HCT116 (cell line): ENCODE data around the gene ZFYVE1. TPM values are rescaled to one million over a fixed set of nuclear protein-coding genes. Genes with fewer than 3 reads are reported as not detected.

Experiments
- ATAC-seq: fragments of 200-7000 bp; cut with Tn5 transposase; 2 replicates; pipeline ENCODE4 v1.9.1; 2020; ENCODE audit warnings: mild to moderate bottlenecking, moderate library complexity
- BruUV-seq: library from RNA; stranded (reverse); fragments of 400-500 nt; replicated peaks from 2 replicates; lab custom pipeline; 2021; lab: Mats Ljungman, UMichigan
- CTCF ChIA-PET: fragments of 300-600 bp; sonication (Branson Sonifier 250); formaldehyde crosslinking; loops from one replicate; lab custom pipeline; 2021; ENCODE audit warnings: antibody characterized with exemption; lab: Charles Lee
- POLR2A ChIA-PET: fragments of 300-600, 350-600 bp; sonication (Branson Sonifier 250); formaldehyde crosslinking; loops from one replicate; lab custom pipeline; 2021; ENCODE audit warnings: antibody characterized with exemption; lab: Charles Lee
- RAD21 ChIA-PET, 2 experiments: fragments of 300-600 bp; sonication (Branson Sonifier 250); formaldehyde crosslinking; loops; one replicate each; lab custom pipeline; 2023; ENCODE audit warnings: low total read pairs in 2 of 2; ENCODE audit not compliant: uncharacterized antibody in 2 of 2, unreplicated experiment in 2 of 2, low non-redundant PET in 1 of 2; lab: Charles Lee
- DNase-seq: peaks from one replicate; pipeline ENCODE4 v3.0.0-alpha.2; 2010; ENCODE audit warnings: low read depth, low spot score
- H2AFZ ChIP-seq: fragments of 200-600 bp; shearing (Covaris generic), sonication (generic); 2 replicates; pipeline ENCODE4 v1.6.1; 2017; ENCODE audit warnings: low read depth, mixed run types, mixed read lengths, antibody characterized with exemption, low read length; ENCODE audit not compliant: poor library complexity, severe bottlenecking
- H3K27ac ChIP-seq: 2 replicates; pipeline ENCODE4 v1.5.1; 2012; ENCODE audit warnings: low read depth, low read length
- H3K27me3 ChIP-seq: fragments of 200-600 bp; sonication (generic); 2 replicates; pipeline ENCODE4 v1.6.1; 2016; ENCODE audit warnings: mixed run types, low read length, mixed read lengths; ENCODE audit not compliant: insufficient read depth
- H3K36me3 ChIP-seq, 2 experiments: fragments of 200-500 bp in 1 of 2; fragments of 200-600 bp in 1 of 2; sonication (Bioruptor generic) in 1 of 2; sonication (generic) in 1 of 2; 2 replicates each; pipeline versions ENCODE4 v1.5.1 to v1.6.1; 2014 to 2016; ENCODE audit warnings: low read length in 2 of 2, inconsistent platforms in 1 of 2, mixed read lengths in 1 of 2, mixed run types in 1 of 2; ENCODE audit not compliant: insufficient read depth in 2 of 2, control insufficient read depth in 1 of 2
- H3K4me1 ChIP-seq, 2 experiments: fragments of 200-600 bp in 1 of 2; sonication (generic) in 1 of 2; 2 replicates each; pipeline versions ENCODE4 v1.5.1 to v1.6.1; 2012 to 2017; ENCODE audit warnings: low read length in 2 of 2, inconsistent platforms in 1 of 2, mild to moderate bottlenecking in 1 of 2, mixed read lengths in 1 of 2, mixed run types in 1 of 2, moderate library complexity in 1 of 2; ENCODE audit not compliant: insufficient read depth in 2 of 2, control insufficient read depth in 1 of 2
- H3K4me2 ChIP-seq: fragments of 200-600 bp; sonication (generic); 2 replicates; pipeline ENCODE4 v1.6.1; 2017; ENCODE audit warnings: mixed run types, low read length, mixed read lengths
- H3K4me3 ChIP-seq, 2 experiments: fragments of 200-600 bp in 1 of 2; sonication (generic) in 1 of 2; replicated peaks in 1 of 2; 2 replicates each; pipeline ENCODE4 v1.5.1; 2011 to 2016; ENCODE audit warnings: low read length in 2 of 2, control low read depth in 1 of 2, low read depth in 1 of 2, mild to moderate bottlenecking in 1 of 2, mixed read lengths in 1 of 2, mixed run types in 1 of 2
- H3K79me2 ChIP-seq: fragments of 200-600 bp; sonication (generic); 2 replicates; pipeline ENCODE4 v1.6.1; 2017; ENCODE audit warnings: mild to moderate bottlenecking, mixed run types, low read length, moderate library complexity, mixed read lengths; ENCODE audit not compliant: insufficient read depth
- H3K9ac ChIP-seq: fragments of 200-600 bp; sonication (generic); 2 replicates; pipeline ENCODE4 v1.6.1; 2016; ENCODE audit warnings: low read length, mixed read lengths
- H3K9me2 ChIP-seq: fragments of 200-600 bp; sonication (generic), shearing (Covaris generic); 2 replicates; pipeline ENCODE4 v1.6.1; 2017; ENCODE audit warnings: mixed run types, mild to moderate bottlenecking, moderate library complexity; ENCODE audit not compliant: insufficient read depth
- H3K9me3 ChIP-seq, 2 experiments: fragments of 200-500 bp in 1 of 2; fragments of 200-600 bp in 1 of 2; sonication (Bioruptor generic) in 1 of 2; sonication (generic) in 1 of 2; 2 replicates each; pipeline ENCODE4 v1.6.1; 2014 to 2017; ENCODE audit warnings: low read length in 2 of 2, mixed read lengths in 2 of 2, inconsistent platforms in 1 of 2, low read depth in 1 of 2, mild to moderate bottlenecking in 1 of 2, mixed run types in 1 of 2, moderate library complexity in 1 of 2; ENCODE audit not compliant: control insufficient read depth in 1 of 2, insufficient read depth in 1 of 2
- H4K20me1 ChIP-seq: fragments of 200-600 bp; sonication (generic), shearing (Covaris generic); 2 replicates; pipeline ENCODE4 v1.6.1; 2017; ENCODE audit warnings: mixed run types, mild to moderate bottlenecking, moderate library complexity; ENCODE audit not compliant: insufficient read depth
- ATF3 ChIP-seq: IDR thresholded peaks from 2 replicates; pipeline ENCODE4 v1.6.1; 2012
- CEBPB ChIP-seq: IDR thresholded peaks from 2 replicates; pipeline ENCODE4 v1.6.1; 2012; ENCODE audit warnings: low read depth
- CTCF ChIP-seq, 3 experiments: fragments of 200-600 bp in 1 of 3; sonication (generic) in 1 of 3; IDR thresholded peaks in 2 of 3; conservative IDR thresholded peaks in 1 of 3; 2 replicates each; pipeline ENCODE4 v1.5.1; 2012 to 2017; ENCODE audit warnings: low read depth in 2 of 3, low read length in 2 of 3, antibody characterized with exemption in 1 of 3, borderline replicate concordance in 1 of 3, control low read depth in 1 of 3, mild to moderate bottlenecking in 1 of 3, mixed read lengths in 1 of 3, mixed run types in 1 of 3, moderate library complexity in 1 of 3; ENCODE audit not compliant: insufficient read depth in 1 of 3
- ELF1 ChIP-seq: IDR thresholded peaks from 2 replicates; pipeline ENCODE4 v1.6.1; 2012; ENCODE audit warnings: low read depth, borderline replicate concordance
- POLR2AphosphoS5 ChIP-seq: IDR thresholded peaks from 2 replicates; pipeline ENCODE4 v1.6.1; 2011; ENCODE audit warnings: mild to moderate bottlenecking, low read depth, low read length, moderate library complexity
- TCF7L2 ChIP-seq: IDR thresholded peaks from 2 replicates; pipeline ENCODE4 v1.7.0; 2011; ENCODE audit warnings: borderline replicate concordance, inconsistent platforms; ENCODE audit not compliant: insufficient read depth, insufficient read length; ENCODE audit errors: extremely low read depth
- YY1 ChIP-seq: IDR thresholded peaks from 2 replicates; pipeline ENCODE4 v1.6.1; 2011; ENCODE audit warnings: low read length, low read depth, moderate library complexity, mild to moderate bottlenecking; ENCODE audit not compliant: insufficient replicate concordance; ENCODE audit errors: extremely low read depth
- ZNF274 ChIP-seq: fragments of 200-500 bp; sonication (Bioruptor generic); IDR thresholded peaks from 2 replicates; pipeline ENCODE4 v1.6.1; 2014; ENCODE audit warnings: mild to moderate bottlenecking, low read depth, low read length, inconsistent platforms
- intact Hi-C: fragments of 100-400 bp; cut with micrococcal nuclease; formaldehyde crosslinking; loops from 2 replicates; pipeline ENCODE4 v1.10.0; 2022
- total RNA-seq: library from RNA; stranded (reverse); gene quantifications from one replicate; pipeline ENCODE4 v1.2.1, GENCODE V29; 2021; ENCODE audit not compliant: unreplicated experiment
- TF ChIP-seq, protein P1 (sequence below): IDR thresholded peaks from 2 replicates; pipeline ENCODE4 v1.6.1; 2012; ENCODE audit warnings: low read depth

ZFYVE1 gene
- total RNA-seq, 1 experiment from 2014 or later = 7.7 TPM

GRCh38 chr14:72999316-72999715 lies 27.6 kb downstream of the ZFYVE1 start:
- H3K79me2 ChIP-seq = no peaks in the 10 kb centered on the region
- ATAC-seq = no peak
- H2AFZ ChIP-seq = no peak overlapping the region
- H3K27me3 ChIP-seq = no peaks in the 10 kb centered on the region
- DNase-seq = no peak
- H4K20me1 ChIP-seq = no peaks in the 10 kb centered on the region
- no peaks in the 10 kb centered on the region for H3K9me3 ChIP-seq
- no peaks in the 10 kb centered on the region for H3K9me2 ChIP-seq
- no peaks in the 10 kb centered on the region for H3K36me3 ChIP-seq
- ChIA-PET RAD21 (no interaction called here), CTCF (no interaction called here), POLR2A (no interaction called here)
- TF ChIP-seq CTCF (IDR thresholded peaks at IDR 0.05 in 2 of 3, conservative IDR thresholded peaks at IDR 0.05 in 1 of 3; ENCODE audit: borderline replicate concordance in 1 of 3, insufficient read depth in 1 of 3, low read depth in 2 of 3, low read length in 2 of 3) (no peak), TCF7L2 (no peak), CEBPB (no peak), ELF1 (no peak), POLR2AphosphoS5 (no peak)
- H3K4me3 ChIP-seq = no peak overlapping the region
- no peak overlapping the region for H3K27ac ChIP-seq
- no peaks in the 10 kb centered on the region for H3K4me1 ChIP-seq
- H3K4me2 ChIP-seq = no peak overlapping the region
- intact Hi-C loops = no loop called here
- no peak overlapping the region for H3K9ac ChIP-seq
- no TSS peak for BruUV-seq

DNA sequence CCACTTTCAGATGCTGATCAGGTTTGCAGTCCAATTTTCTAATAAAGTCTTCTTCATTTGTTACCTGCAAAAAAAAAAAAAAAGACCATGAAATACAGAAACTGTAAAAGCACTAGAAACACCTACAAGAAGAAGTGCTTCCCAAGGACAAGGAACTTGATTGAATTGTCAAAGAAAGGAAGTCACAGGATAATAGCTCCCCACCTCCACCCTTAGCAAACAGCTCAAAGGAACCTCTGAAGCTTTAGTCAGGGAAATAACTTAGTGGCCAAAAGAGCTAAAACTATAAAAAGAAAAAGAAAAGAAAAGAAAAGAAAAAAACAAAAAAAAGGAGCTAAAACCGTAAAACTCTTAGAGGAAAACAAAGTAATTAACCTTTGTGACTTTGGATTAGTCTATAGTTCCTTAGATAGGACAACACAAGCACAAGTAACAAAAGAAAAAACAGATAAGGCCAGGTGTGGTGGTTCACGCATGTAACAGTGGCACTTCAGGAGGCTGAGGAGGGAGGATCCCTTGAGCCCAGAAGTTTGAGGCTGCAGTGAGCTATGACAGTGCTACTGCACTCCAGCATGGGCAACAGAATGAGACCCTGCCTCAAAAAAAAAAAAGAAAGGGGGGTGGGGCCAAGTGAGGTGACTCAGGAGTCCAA lies 28.5 kb downstream of the ZFYVE1 start:
- Histone ChIP-seq H3K9ac (no peak overlapping the region), H3K4me2 (no peak overlapping the region), H3K4me1 (no peaks in the 10 kb centered on the region), H2AFZ (no peak overlapping the region), H3K79me2 (no peaks in the 10 kb centered on the region), H3K4me3 (no peak overlapping the region), H3K27me3 (no peaks in the 10 kb centered on the region), H4K20me1 (no peaks in the 10 kb centered on the region), H3K27ac (no peak overlapping the region), H3K36me3 (no peaks in the 10 kb centered on the region), H3K9me2 (no peaks in the 10 kb centered on the region), H3K9me3 (no peaks in the 10 kb centered on the region)
- DNase-seq = no peak
- CTCF ChIA-PET = no interaction called here
- POLR2A ChIA-PET = no interaction called here
- RAD21 ChIA-PET = no interaction called here
- ATAC-seq = no peak
- intact Hi-C loops = no loop called here
- no TSS peak for BruUV-seq
- no peak for TF ChIP-seq YY1
- TF ChIP-seq ZNF274 = no peak
- TF ChIP-seq ATF3 = no peak
- TF ChIP-seq, protein P1, sequence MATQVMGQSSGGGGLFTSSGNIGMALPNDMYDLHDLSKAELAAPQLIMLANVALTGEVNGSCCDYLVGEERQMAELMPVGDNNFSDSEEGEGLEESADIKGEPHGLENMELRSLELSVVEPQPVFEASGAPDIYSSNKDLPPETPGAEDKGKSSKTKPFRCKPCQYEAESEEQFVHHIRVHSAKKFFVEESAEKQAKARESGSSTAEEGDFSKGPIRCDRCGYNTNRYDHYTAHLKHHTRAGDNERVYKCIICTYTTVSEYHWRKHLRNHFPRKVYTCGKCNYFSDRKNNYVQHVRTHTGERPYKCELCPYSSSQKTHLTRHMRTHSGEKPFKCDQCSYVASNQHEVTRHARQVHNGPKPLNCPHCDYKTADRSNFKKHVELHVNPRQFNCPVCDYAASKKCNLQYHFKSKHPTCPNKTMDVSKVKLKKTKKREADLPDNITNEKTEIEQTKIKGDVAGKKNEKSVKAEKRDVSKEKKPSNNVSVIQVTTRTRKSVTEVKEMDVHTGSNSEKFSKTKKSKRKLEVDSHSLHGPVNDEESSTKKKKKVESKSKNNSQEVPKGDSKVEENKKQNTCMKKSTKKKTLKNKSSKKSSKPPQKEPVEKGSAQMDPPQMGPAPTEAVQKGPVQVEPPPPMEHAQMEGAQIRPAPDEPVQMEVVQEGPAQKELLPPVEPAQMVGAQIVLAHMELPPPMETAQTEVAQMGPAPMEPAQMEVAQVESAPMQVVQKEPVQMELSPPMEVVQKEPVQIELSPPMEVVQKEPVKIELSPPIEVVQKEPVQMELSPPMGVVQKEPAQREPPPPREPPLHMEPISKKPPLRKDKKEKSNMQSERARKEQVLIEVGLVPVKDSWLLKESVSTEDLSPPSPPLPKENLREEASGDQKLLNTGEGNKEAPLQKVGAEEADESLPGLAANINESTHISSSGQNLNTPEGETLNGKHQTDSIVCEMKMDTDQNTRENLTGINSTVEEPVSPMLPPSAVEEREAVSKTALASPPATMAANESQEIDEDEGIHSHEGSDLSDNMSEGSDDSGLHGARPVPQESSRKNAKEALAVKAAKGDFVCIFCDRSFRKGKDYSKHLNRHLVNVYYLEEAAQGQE = no peak
